HepG2 (cell line): ENCODE data around the gene LTB4R2. TPM values are rescaled to one million over a fixed set of nuclear protein-coding genes. Genes with fewer than 3 reads are reported as not detected.

Experiments used
- AGO2 ChIP-seq: fragments of 200-400 bp; formaldehyde crosslinking; optimal IDR thresholded peaks from 2 replicates; pipeline ENCODE3; 2017; ENCODE audit warnings: mild to moderate bottlenecking, low read depth, low read length, moderate library complexity
- CCDC6 ChIP-seq: sonication (generic); formaldehyde crosslinking; IDR thresholded peaks from 2 replicates; pipeline ENCODE4 v1.8.1; 2022; ENCODE audit warnings: mild to moderate bottlenecking, missing genetic modification reagents, moderate library complexity
- CREB1 ChIP-seq, 2 experiments: fragments of 450-650 bp in 1 of 2; IDR thresholded peaks; 2 replicates each; pipeline ENCODE4 v1.6.1; 2016 to 2017; ENCODE audit warnings: control low read depth in 1 of 2, mild to moderate bottlenecking in 1 of 2, missing compliant biosample characterization in 1 of 2, missing genetic modification characterization in 1 of 2
- DNMT3B ChIP-seq: conservative IDR thresholded peaks from 2 replicates; pipeline ENCODE4 v1.6.1; 2016; ENCODE audit warnings: missing biosample characterization, control low read depth
- E2F5 ChIP-seq: sonication (generic); formaldehyde crosslinking; conservative IDR thresholded peaks from 2 replicates; pipeline ENCODE4 v1.4.0; 2020; ENCODE audit warnings: missing genetic modification reagents
- ESRRA ChIP-seq: sonication (generic); formaldehyde crosslinking; IDR thresholded peaks from 2 replicates; pipeline ENCODE4 v1.5.1; 2020; ENCODE audit warnings: mild to moderate bottlenecking, low read depth, missing genetic modification reagents
- FOXK1 ChIP-seq: sonication (generic); formaldehyde crosslinking; IDR thresholded peaks from 2 replicates; pipeline ENCODE4 v1.4.0; 2020; ENCODE audit warnings: low read depth, missing genetic modification reagents, borderline replicate concordance
- GMEB1 ChIP-seq: sonication (generic); formaldehyde crosslinking; IDR thresholded peaks from 2 replicates; pipeline ENCODE4 v1.5.1; 2020; ENCODE audit warnings: missing genetic modification reagents, mild to moderate bottlenecking, borderline replicate concordance
- HOXD1 ChIP-seq: sonication (generic); formaldehyde crosslinking; IDR thresholded peaks from 2 replicates; pipeline ENCODE4 v1.5.0; 2020; ENCODE audit warnings: missing genetic modification reagents
- KLF6 ChIP-seq: IDR thresholded peaks from 2 replicates; pipeline ENCODE4 v1.8.0; 2016; ENCODE audit warnings: missing biosample characterization, missing genetic modification reagents
- PBX2 ChIP-seq: IDR thresholded peaks from 2 replicates; pipeline ENCODE4 v1.6.1; 2016; ENCODE audit warnings: control low read depth
- POLR2A ChIP-seq, 2 experiments: IDR thresholded peaks; 2 replicates each; pipeline ENCODE4 v1.6.1; 2011; ENCODE audit warnings: low read depth in 2 of 2, low read length in 2 of 2, mild to moderate bottlenecking in 1 of 2, moderate library complexity in 1 of 2; ENCODE audit not compliant: insufficient read depth in 1 of 2
- RARA ChIP-seq: IDR thresholded peaks from 2 replicates; pipeline ENCODE4 v1.6.1; 2016; ENCODE audit warnings: missing genetic modification reagents, missing compliant biosample characterization
- RBM22 ChIP-seq: fragments of 200-400 bp; formaldehyde crosslinking; optimal IDR thresholded peaks from 2 replicates; pipeline ENCODE3; 2017; ENCODE audit warnings: mild to moderate bottlenecking, low read length, moderate library complexity
- TAF15 ChIP-seq: fragments of 200-400 bp; formaldehyde crosslinking; IDR thresholded peaks from one replicate; pipeline ENCODE4 v1.6.1; 2018; ENCODE audit warnings: mild to moderate bottlenecking, low read depth, low read length; ENCODE audit not compliant: poor library complexity, severe bottlenecking
- ZBTB38 ChIP-seq: sonication (generic); formaldehyde crosslinking; IDR thresholded peaks from 2 replicates; pipeline ENCODE4 v1.5.1; 2020; ENCODE audit warnings: mild to moderate bottlenecking, missing genetic modification reagents
- ZBTB7B ChIP-seq: sonication (generic); formaldehyde crosslinking; IDR thresholded peaks from 2 replicates; pipeline ENCODE4 v1.4.0; 2020; ENCODE audit warnings: missing genetic modification reagents
- ZMYM2 ChIP-seq: sonication (generic); formaldehyde crosslinking; IDR thresholded peaks from 2 replicates; pipeline ENCODE4 v1.8.0; 2022; ENCODE audit warnings: mild to moderate bottlenecking, missing genetic modification reagents
- ZNF143 ChIP-seq: sonication (generic); formaldehyde crosslinking; IDR thresholded peaks from 2 replicates; pipeline ENCODE4 v1.4.0; 2020; ENCODE audit warnings: missing genetic modification reagents
- ZNF292 ChIP-seq: sonication (generic); formaldehyde crosslinking; IDR thresholded peaks from 2 replicates; pipeline ENCODE4 v1.8.1; 2022; ENCODE audit warnings: mild to moderate bottlenecking, low read depth, missing genetic modification reagents, borderline replicate concordance
- ZNF605 ChIP-seq: sonication (generic); formaldehyde crosslinking; IDR thresholded peaks from 2 replicates; pipeline ENCODE4 v1.8.0; 2022; ENCODE audit warnings: mild to moderate bottlenecking, missing genetic modification reagents
- ZNF891 ChIP-seq: sonication (generic); formaldehyde crosslinking; IDR thresholded peaks from 2 replicates; pipeline ENCODE4 v1.5.0; 2020; ENCODE audit warnings: mild to moderate bottlenecking, missing genetic modification reagents
- polyA plus RNA-seq, 8 experiments: library from polyadenylated mRNA; depleted of rRNA in 3 of 8; stranded (reverse) in 7 of 8; unstranded in 1 of 8; fragments of >200 nt; fragmentation: Illumina TruSeq in 4 of 8; extraction: Trizol in 4 of 8; gene quantifications; 2 replicates each; pipeline versions ENCODE4 v1.2.1 to v1.2.3, GENCODE V29; 2011 to 2016; ENCODE audit warnings: low read depth in 4 of 8, missing spikeins in 1 of 8, mixed read lengths in 1 of 8; ENCODE audit not compliant: insufficient read depth in 1 of 8
- total RNA-seq, 5 experiments: library from RNA; depleted of rRNA; stranded (reverse); fragments of >200 nt; fragmentation: Illumina TruSeq; extraction: Trizol; gene quantifications; 2 replicates each; pipeline ENCODE4 v1.2.3, GENCODE V29; 2016; ENCODE audit warnings: low read depth in 1 of 5
- TF ChIP-seq, protein P1 (sequence below): sonication (generic); formaldehyde crosslinking; IDR thresholded peaks from 2 replicates; pipeline ENCODE4 v1.4.0; 2020; ENCODE audit warnings: missing genetic modification reagents, low read depth, mild to moderate bottlenecking, borderline replicate concordance
- TF ChIP-seq, protein P2 (sequence below): sonication (generic); formaldehyde crosslinking; IDR thresholded peaks from 2 replicates; pipeline ENCODE4 v1.8.1; 2022; ENCODE audit warnings: low read depth, mild to moderate bottlenecking, missing genetic modification reagents

The LTB4R2 gene
- total and polyA plus RNA-seq, 2 of the 13 experiments (the other 11 are each of a cell fraction or from before 2014, with no cell fraction given) = 3.9 to 6.9 TPM

DNA sequence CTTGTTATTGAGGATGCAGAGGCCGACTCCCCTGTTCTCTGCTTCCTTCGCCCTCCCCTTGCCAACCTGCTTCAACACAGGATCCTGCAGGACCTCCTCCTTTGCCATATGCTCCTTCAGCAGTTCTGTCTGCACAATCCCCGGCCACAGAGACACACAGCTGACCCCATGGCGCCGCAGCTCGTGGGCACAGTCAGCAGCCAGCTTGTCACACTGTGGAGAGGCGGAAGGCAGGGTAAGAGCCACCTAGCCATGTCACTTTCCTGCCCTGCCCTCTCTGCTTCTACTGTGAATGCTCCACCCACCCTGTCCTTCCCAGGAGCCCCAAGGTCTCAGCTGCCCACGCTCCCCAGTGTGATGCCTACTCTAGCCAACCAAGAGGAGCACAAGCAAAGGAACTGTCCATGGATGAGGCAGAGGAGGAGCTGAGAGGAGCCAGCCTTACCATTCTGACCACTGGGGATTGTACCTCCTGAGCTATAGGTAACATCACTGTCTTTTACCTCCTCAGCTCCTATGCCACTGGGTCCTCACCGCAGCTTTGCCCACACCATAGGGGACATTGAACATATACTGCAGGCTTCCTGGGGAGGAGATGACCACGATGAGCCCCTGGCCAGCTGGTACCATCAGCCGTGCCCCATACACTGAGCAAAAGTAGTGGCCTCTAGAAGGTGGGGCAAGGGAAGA, 17.7 kb upstream of the LTB4R2 start (continued):
- TF ChIP-seq GMEB1 (CRISPR knock-in tag) = no peak
- TF ChIP-seq, protein P1, sequence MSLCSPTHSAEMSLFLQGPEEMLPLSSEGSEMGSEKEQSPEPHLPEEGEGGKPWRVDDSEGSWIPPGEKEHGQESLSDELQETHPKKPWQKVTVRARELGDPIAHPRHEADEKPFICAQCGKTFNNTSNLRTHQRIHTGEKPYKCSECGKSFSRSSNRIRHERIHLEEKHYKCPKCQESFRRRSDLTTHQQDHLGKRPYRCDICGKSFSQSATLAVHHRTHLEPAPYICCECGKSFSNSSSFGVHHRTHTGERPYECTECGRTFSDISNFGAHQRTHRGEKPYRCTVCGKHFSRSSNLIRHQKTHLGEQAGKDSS (CRISPR knock-in tag) = no peak
- TF ChIP-seq AGO2 = peak; percentile 45
- TF ChIP-seq POLR2A (IDR thresholded peaks at IDR 0.05; ENCODE audit: insufficient read depth in 1 of 2, low read depth in 2 of 2, low read length in 2 of 2) = no peak
- no peak for TF ChIP-seq FOXK1 (CRISPR knock-in tag)
- peak; percentile 58 for TF ChIP-seq RBM22
- no peak for TF ChIP-seq ZNF292
- no peak for TF ChIP-seq ZNF605 (CRISPR knock-in tag)
- TF ChIP-seq ZMYM2 (CRISPR knock-in tag) = no peak
- no peak for TF ChIP-seq DNMT3B (CRISPR knock-in tag)
- no peak for TF ChIP-seq HOXD1 (CRISPR knock-in tag)
- 0 out of 2 replicates have a peak, but pooled peaks have one; percentile 2 for TF ChIP-seq ESRRA (CRISPR knock-in tag)
- TF ChIP-seq CREB1 (IDR thresholded peaks at IDR 0.05) = no peak
- no peak for TF ChIP-seq CREB1 (CRISPR knock-in tag; IDR thresholded peaks at IDR 0.05)
- no peak for TF ChIP-seq RARA
- TF ChIP-seq, protein P2, sequence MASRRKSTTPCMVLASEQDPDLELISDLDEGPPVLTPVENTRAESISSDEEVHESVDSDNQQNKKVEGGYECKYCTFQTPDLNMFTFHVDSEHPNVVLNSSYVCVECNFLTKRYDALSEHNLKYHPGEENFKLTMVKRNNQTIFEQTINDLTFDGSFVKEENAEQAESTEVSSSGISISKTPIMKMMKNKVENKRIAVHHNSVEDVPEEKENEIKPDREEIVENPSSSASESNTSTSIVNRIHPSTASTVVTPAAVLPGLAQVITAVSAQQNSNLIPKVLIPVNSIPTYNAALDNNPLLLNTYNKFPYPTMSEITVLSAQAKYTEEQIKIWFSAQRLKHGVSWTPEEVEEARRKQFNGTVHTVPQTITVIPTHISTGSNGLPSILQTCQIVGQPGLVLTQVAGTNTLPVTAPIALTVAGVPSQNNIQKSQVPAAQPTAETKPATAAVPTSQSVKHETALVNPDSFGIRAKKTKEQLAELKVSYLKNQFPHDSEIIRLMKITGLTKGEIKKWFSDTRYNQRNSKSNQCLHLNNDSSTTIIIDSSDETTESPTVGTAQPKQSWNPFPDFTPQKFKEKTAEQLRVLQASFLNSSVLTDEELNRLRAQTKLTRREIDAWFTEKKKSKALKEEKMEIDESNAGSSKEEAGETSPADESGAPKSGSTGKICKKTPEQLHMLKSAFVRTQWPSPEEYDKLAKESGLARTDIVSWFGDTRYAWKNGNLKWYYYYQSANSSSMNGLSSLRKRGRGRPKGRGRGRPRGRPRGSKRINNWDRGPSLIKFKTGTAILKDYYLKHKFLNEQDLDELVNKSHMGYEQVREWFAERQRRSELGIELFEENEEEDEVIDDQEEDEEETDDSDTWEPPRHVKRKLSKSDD (CRISPR knock-in tag) = no peak
- no peak for TF ChIP-seq ZNF143 (CRISPR knock-in tag)
- TF ChIP-seq PBX2 = no peak
- 0 out of 2 replicates have a peak, but pooled peaks have one; percentile 54 for TF ChIP-seq ZNF891 (CRISPR knock-in tag)
- no peak for TF ChIP-seq ZBTB38
- TF ChIP-seq CCDC6 = no peak
- no peak for TF ChIP-seq KLF6
- no peak for TF ChIP-seq ZBTB7B (CRISPR knock-in tag)
- TF ChIP-seq TAF15 = no peak
- TF ChIP-seq E2F5 (CRISPR knock-in tag) = no peak
